ENCODE results near the gene LDLRAP1.
A peak's percentile ranks its signal among the peaks of the same experiment; 100 is the strongest.
"Not testable (repeated sequence)": the region's sequence is repeated elsewhere in the genome, so short reads cannot be mapped to it uniquely, and the experiment has no call there.

LDLRAP1 gene

GRCh38 chr1:25543425-25544242 lies at the start of gene LDLRAP1:
Gene LDLRAP1 (plus strand): TSS chr1:25543606. CDS start chr1:25543699, 93 bp downstream.
- DNase-seq (ENCODE audit: low spot score), result peak; percentile 87

- DNase-seq (ENCODE audit: low spot score), result no peak
Measured at GRCh38 chr1:25494952-25495351, 48.5 kb upstream of the LDLRAP1 start.

GRCh38 chr1:25500694-25501093 lies 42.7 kb upstream of the LDLRAP1 start:
- no peak for DNase-seq (ENCODE audit: low spot score)

GRCh38 chr1:25501235-25502058 lies 42.0 kb upstream of the LDLRAP1 start:
- peak; percentile 61 for DNase-seq (ENCODE audit: low spot score)

GRCh38 chr1:25502957-25503356 lies 40.4 kb upstream of the LDLRAP1 start:
- no peak for DNase-seq (ENCODE audit: low spot score)

GRCh38 chr1:25503551-25504426 lies 39.6 kb upstream of the LDLRAP1 start:
- DNase-seq (ENCODE audit: low spot score), result peak; percentile 75

GRCh38 chr1:25504706-25505595 lies 38.5 kb upstream of the LDLRAP1 start:
- DNase-seq (ENCODE audit: low spot score), result no peak

- DNase-seq (ENCODE audit: low spot score), result no peak
Measured at GRCh38 chr1:25505656-25506385, 37.6 kb upstream of the LDLRAP1 start.

GRCh38 chr1:25506566-25507463 lies 36.6 kb upstream of the LDLRAP1 start:
- DNase-seq (ENCODE audit: low spot score), result not testable (repeated sequence)

GRCh38 chr1:25513666-25514065 lies 29.7 kb upstream of the LDLRAP1 start:
- DNase-seq (ENCODE audit: low spot score), result no peak

- no peak for DNase-seq (ENCODE audit: low spot score)
Measured at GRCh38 chr1:25515033-25515432, 28.4 kb upstream of the LDLRAP1 start.

GRCh38 chr1:25516686-25517085 lies 26.7 kb upstream of the LDLRAP1 start:
- no peak for DNase-seq (ENCODE audit: low spot score)

- no peak for DNase-seq (ENCODE audit: low spot score)
Measured at GRCh38 chr1:25517476-25518394, 25.7 kb upstream of the LDLRAP1 start.

- DNase-seq (ENCODE audit: low spot score), result no peak
Measured at GRCh38 chr1:25519624-25520023, 23.8 kb upstream of the LDLRAP1 start.

GRCh38 chr1:25520446-25521061 lies 22.9 kb upstream of the LDLRAP1 start:
- no peak for DNase-seq (ENCODE audit: low spot score)

GRCh38 chr1:25522031-25522655 lies 21.3 kb upstream of the LDLRAP1 start:
- DNase-seq (ENCODE audit: low spot score), result no peak

GRCh38 chr1:25523542-25523941 lies 19.9 kb upstream of the LDLRAP1 start:
- DNase-seq (ENCODE audit: low spot score), result no peak
